K562 (cell line): ENCODE measurements around the gene SPDEF. TPM values are rescaled to one million over a fixed set of nuclear protein-coding genes. Genes with fewer than 3 reads are reported as not detected.

ENCODE experiments used
- BRF2 ChIP-seq: IDR thresholded peaks from 3 replicates; pipeline ENCODE4 v1.6.1; 2011; ENCODE audit warnings: borderline replicate concordance, mild to moderate bottlenecking; ENCODE audit not compliant: insufficient read length, insufficient read depth
- EP300 ChIP-seq: IDR thresholded peaks from 2 replicates; pipeline ENCODE4 v1.6.1; 2012; ENCODE audit warnings: low read length, improper control_type of control experiment
- ESRRB ChIP-seq: fragments of 250-450 bp; sonication (Bioruptor Pico); IDR thresholded peaks from 2 replicates; pipeline ENCODE4 v1.5.0; 2020; ENCODE audit warnings: mild to moderate bottlenecking, moderate library complexity, borderline replicate concordance
- FIP1L1 ChIP-seq: fragments of 200-400 bp; formaldehyde crosslinking; IDR thresholded peaks from 2 replicates; pipeline ENCODE4 v1.6.1; 2018; ENCODE audit warnings: mild to moderate bottlenecking, low read depth, low read length; ENCODE audit not compliant: poor library complexity, severe bottlenecking
- FOXP4 ChIP-seq: sonication (generic); formaldehyde crosslinking; IDR thresholded peaks from 2 replicates; pipeline ENCODE4 v1.8.0; 2022; ENCODE audit warnings: mild to moderate bottlenecking, missing genetic modification reagents, borderline replicate concordance
- HES1 ChIP-seq: fragments of 450-650 bp; IDR thresholded peaks from 2 replicates; pipeline ENCODE4 v1.6.1; 2016; ENCODE audit warnings: low read depth, mild to moderate bottlenecking, moderate library complexity
- KLF6 ChIP-seq: fragments of 250-450 bp; sonication (Bioruptor Pico); IDR thresholded peaks from 2 replicates; pipeline ENCODE4 v1.4.0; 2020; ENCODE audit warnings: mild to moderate bottlenecking, moderate library complexity, borderline replicate concordance
- MAFF ChIP-seq: IDR thresholded peaks from 2 replicates; pipeline ENCODE4 v1.6.1; 2012; ENCODE audit warnings: low read length, improper control_type of control experiment
- NCOR1 ChIP-seq: fragments of 450-650 bp; IDR thresholded peaks from 2 replicates; pipeline ENCODE4 v1.6.1; 2016; ENCODE audit warnings: mild to moderate bottlenecking, moderate library complexity
- POLR3A ChIP-seq: IDR thresholded peaks from 2 replicates; pipeline ENCODE4 v1.6.1; 2011; ENCODE audit warnings: borderline replicate concordance, mild to moderate bottlenecking, moderate library complexity; ENCODE audit not compliant: insufficient read length, insufficient read depth; ENCODE audit errors: extremely low read depth
- RFX5 ChIP-seq: IDR thresholded peaks from 2 replicates; pipeline ENCODE4 v1.6.1; 2011; ENCODE audit warnings: low read depth, mild to moderate bottlenecking, improper control_type of control experiment, low read length
- SUPT5H ChIP-seq: fragments of 450-650 bp; IDR thresholded peaks from 2 replicates; pipeline ENCODE4 v1.6.1; 2016
- TEAD2 ChIP-seq: fragments of 450-650 bp; IDR thresholded peaks from 2 replicates; pipeline ENCODE4 v1.6.1; 2016; ENCODE audit warnings: missing genetic modification characterization, control low read depth, missing compliant biosample characterization
- TEAD4 ChIP-seq, 2 experiments: sonication (generic) in 1 of 2; formaldehyde crosslinking in 1 of 2; IDR thresholded peaks; 2 replicates each; pipeline versions ENCODE4 v1.6.1 to v1.8.0; 2012 to 2022; ENCODE audit warnings: borderline replicate concordance in 1 of 2, inconsistent platforms in 1 of 2, low read length in 1 of 2, mild to moderate bottlenecking in 1 of 2, missing genetic modification reagents in 1 of 2
- ZFP1 ChIP-seq: fragments of 450-650 bp; formaldehyde crosslinking; IDR thresholded peaks from 2 replicates; pipeline ENCODE4 v1.4.0; 2020; ENCODE audit warnings: mild to moderate bottlenecking, mixed read lengths
- ZNF134 ChIP-seq: fragments of 250-450 bp; sonication (Bioruptor Pico); conservative IDR thresholded peaks from 2 replicates; pipeline ENCODE4 v1.4.0; 2020
- ZNF174 ChIP-seq: fragments of 250-450 bp; sonication (Bioruptor Pico); IDR thresholded peaks from 2 replicates; pipeline ENCODE4 v1.4.0; 2020; ENCODE audit warnings: mild to moderate bottlenecking
- ZNF253 ChIP-seq: fragments of 250-450 bp; sonication (Bioruptor Pico); conservative IDR thresholded peaks from 2 replicates; pipeline ENCODE4 v1.6.1; 2021; ENCODE audit warnings: mild to moderate bottlenecking
- polyA plus RNA-seq, 8 experiments: library from polyadenylated mRNA; depleted of rRNA in 4 of 8; stranded (reverse) in 5 of 8; unstranded in 3 of 8; fragments of >200 nt; fragmentation: Nextera tagmentation in 2 of 8; fragmentation: Illumina TruSeq in 1 of 8; extraction: Ambion mirVana in 2 of 8; extraction: Trizol in 1 of 8; gene quantifications; 2 replicates each; pipeline versions ENCODE4 v1.2.1 to v1.2.3, GENCODE V29; 2011 to 2014; ENCODE audit warnings: inconsistent platforms in 1 of 8, missing spikeins in 1 of 8
- total RNA-seq, 7 experiments: library from RNA; depleted of rRNA in 6 of 7; stranded (reverse); fragments of >200 nt in 6 of 7; fragmentation: Illumina TruSeq in 2 of 7; extraction: Trizol in 2 of 7; gene quantifications; 2 replicates each; pipeline versions ENCODE4 v1.2.1 to v1.2.3, GENCODE V29; 2011 to 2021; ENCODE audit warnings: low replicate concordance in 1 of 7
- TF ChIP-seq, protein P1 (sequence below): fragments of 450-650 bp; IDR thresholded peaks from 2 replicates; pipeline ENCODE4 v1.6.1; 2018; ENCODE audit warnings: mild to moderate bottlenecking, low read depth; ENCODE audit not compliant: partially characterized antibody
- TF ChIP-seq, protein P2 (sequence below): fragments of 250-450 bp; sonication (Bioruptor Pico); IDR thresholded peaks from 2 replicates; pipeline ENCODE4 v1.9.0; 2021; ENCODE audit warnings: mild to moderate bottlenecking, inconsistent platforms

SPDEF gene
- total and polyA plus RNA-seq, 9 of the 15 experiments (the other 6 are each of a cell fraction or from before 2014, with no cell fraction given), result 0.04 to 0.12 (median 0.11) TPM; not detected in 5

GRCh38 chr6:34562861-34563512, 6.9 kb upstream of the SPDEF start (continued):
- no peak for TF ChIP-seq FIP1L1
- TF ChIP-seq TEAD2, result no peak
- TF ChIP-seq TEAD4 (IDR thresholded peaks at IDR 0.05; ENCODE audit: low read length), result peak; percentile 95
- TF ChIP-seq TEAD4 (CRISPR knock-in tag; IDR thresholded peaks at IDR 0.05; ENCODE audit: borderline replicate concordance), result no peak
- TF ChIP-seq EP300, result peak; percentile 59; the same call in 1 of the 2 replicates
- no peak for TF ChIP-seq POLR3A
- TF ChIP-seq BRF2, result no peak
- TF ChIP-seq, protein P1, sequence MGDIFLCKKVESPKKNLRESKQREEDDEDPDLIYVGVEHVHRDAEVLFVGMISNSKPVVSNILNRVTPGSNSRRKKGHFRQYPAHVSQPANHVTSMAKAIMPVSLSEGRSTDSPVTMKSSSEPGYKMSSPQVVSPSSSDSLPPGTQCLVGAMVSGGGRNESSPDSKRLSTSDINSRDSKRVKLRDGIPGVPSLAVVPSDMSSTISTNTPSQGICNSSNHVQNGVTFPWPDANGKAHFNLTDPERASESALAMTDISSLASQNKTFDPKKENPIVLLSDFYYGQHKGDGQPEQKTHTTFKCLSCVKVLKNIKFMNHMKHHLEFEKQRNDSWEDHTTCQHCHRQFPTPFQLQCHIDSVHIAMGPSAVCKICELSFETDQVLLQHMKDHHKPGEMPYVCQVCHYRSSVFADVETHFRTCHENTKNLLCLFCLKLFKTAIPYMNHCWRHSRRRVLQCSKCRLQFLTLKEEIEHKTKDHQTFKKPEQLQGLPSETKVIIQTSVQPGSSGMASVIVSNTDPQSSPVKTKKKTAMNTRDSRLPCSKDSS, result no peak
- TF ChIP-seq NCOR1, result peak; percentile 97
- TF ChIP-seq KLF6 (CRISPR knock-in tag), result no peak
- no peak for TF ChIP-seq ZNF253 (CRISPR knock-in tag)
- TF ChIP-seq ZNF174 (CRISPR knock-in tag), result no peak
- no peak for TF ChIP-seq FOXP4 (CRISPR knock-in tag)
- no peak for TF ChIP-seq MAFF
- no peak for TF ChIP-seq ZFP1
- no peak for TF ChIP-seq RFX5
- TF ChIP-seq, protein P2, sequence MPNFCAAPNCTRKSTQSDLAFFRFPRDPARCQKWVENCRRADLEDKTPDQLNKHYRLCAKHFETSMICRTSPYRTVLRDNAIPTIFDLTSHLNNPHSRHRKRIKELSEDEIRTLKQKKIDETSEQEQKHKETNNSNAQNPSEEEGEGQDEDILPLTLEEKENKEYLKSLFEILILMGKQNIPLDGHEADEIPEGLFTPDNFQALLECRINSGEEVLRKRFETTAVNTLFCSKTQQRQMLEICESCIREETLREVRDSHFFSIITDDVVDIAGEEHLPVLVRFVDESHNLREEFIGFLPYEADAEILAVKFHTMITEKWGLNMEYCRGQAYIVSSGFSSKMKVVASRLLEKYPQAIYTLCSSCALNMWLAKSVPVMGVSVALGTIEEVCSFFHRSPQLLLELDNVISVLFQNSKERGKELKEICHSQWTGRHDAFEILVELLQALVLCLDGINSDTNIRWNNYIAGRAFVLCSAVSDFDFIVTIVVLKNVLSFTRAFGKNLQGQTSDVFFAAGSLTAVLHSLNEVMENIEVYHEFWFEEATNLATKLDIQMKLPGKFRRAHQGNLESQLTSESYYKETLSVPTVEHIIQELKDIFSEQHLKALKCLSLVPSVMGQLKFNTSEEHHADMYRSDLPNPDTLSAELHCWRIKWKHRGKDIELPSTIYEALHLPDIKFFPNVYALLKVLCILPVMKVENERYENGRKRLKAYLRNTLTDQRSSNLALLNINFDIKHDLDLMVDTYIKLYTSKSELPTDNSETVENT, result no peak
- TF ChIP-seq ZNF134 (CRISPR knock-in tag), result no peak
- TF ChIP-seq ESRRB (CRISPR knock-in tag), result no peak
- TF ChIP-seq HES1, result peak; percentile 96
- TF ChIP-seq SUPT5H, result no peak
